ENCODE measurements around the gene IRF4.

DNA sequence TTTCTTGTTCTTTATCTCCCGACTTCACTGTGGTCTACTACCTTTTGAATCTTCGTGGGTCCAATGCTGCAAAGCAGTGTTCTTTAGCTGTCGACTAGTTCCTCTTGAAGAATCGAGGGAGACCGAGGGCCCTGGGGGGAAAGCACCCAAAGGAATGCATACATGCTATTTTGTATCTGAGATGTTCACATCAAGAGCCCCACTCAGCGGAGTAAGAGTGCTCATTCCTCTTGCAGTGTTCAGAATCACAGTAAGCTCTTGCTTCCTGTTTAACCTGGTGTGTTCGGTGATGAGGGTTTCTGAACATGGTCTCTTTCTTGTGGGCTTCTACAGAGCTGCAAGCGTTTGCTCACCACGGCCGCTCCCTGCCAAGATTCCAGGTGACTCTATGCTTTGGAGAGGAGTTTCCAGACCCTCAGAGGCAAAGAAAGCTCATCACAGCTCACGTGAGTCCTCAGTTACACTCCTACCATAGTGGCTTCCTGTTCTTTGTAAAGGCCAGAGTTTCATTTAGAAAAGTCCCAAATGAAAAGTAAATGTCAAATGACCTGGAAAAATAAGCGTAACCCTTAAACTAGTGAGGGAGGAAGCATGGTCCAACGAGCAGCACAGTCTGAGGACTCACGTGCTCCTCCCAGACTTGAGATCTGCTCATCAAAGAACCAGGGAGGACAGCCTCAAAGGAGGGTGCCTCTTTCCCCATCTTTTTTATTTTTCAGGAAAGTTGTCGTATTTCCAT is 13.3 kb downstream of the IRF4 start:
- TF ChIP-seq CTCF (IDR thresholded peaks at IDR 0.05), result no peak
- TF ChIP-seq POLR2A (IDR thresholded peaks at IDR 0.05), result no peak

Measured in body of pancreas (tissue), 4 donors.